HG03159 (cell line): ENCODE data around the gene UNC80.
A peak's percentile ranks its signal among the peaks of the same experiment; 100 is the strongest.

ENCODE experiments used
- ATAC-seq: cut with Tn5 transposase; IDR thresholded peaks from one replicate; pipeline ENCODE4 v1.9.1; 2021; ENCODE audit warnings: mild to moderate bottlenecking, moderate library complexity; ENCODE audit not compliant: unreplicated experiment

The UNC80 gene

DNA sequence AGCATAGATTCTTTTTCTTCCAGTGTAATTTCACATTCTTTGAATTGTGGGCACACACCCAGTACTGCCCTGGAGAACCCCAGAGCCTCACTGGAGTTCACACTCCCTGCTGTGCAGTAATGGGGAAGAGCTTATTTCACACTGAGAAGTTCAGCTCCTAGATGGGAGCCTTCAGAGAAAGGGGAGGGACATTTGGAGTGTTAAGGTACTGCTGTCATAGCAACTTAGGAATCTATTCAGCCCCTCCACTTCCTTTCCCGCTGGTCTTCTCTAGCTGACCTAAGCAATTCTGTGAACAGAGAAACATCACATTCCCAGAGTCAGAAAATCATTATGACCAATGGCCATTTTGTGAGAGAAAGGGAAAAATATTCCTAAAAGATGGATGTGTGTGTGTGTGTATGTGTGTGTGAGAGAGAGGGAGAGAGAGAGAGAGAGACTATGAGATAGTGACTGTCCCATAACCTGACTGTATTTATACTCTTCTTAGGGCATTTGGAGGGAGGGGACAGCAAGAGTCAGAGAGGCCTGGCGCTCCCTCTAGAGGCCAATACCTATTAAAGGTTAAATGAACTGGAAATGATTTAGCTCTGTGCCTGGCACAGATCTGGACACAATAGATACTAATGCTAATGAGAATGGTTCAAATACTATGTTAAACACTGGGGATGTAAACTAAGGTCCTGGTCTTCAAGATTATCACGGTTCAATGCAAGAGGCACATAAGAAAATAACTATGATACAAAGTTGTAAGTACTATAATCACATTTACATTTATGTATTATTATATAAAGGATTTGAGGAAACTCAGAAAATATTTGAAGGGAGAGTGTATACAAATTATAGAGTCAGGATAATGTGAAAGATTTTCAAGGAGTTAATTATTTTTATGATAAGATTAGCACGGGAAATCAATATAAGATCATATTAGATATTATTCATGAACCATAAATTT is 189.3 kb downstream of the UNC80 start:
- ATAC-seq = peak; percentile 98

DNA sequence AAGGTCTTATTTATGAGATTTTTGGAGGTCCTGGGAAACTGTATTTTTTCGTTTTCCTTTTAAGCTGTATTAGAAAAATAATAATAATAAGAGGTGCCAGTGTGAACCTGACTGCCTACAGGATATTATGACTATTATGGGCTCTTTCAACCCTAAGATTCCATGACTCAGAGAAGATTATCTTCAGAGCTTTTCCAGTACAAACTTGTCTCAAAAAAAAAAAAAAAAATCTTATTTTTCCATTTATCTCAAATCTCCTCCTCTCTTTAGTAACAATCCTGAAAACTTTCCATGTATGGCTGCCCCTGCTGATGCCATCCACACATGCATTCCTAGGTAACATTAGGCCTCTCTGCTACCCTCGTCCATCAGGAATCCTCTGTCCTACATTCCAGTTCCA is 194.1 kb downstream of the UNC80 start:
- ATAC-seq = no peak

- no peak for ATAC-seq
Measured at GRCh38 chr2:209969692-209970091, 198.1 kb downstream of the UNC80 start.

GRCh38 chr2:209970271-209970670 is 198.6 kb downstream of the UNC80 start:
- no peak for ATAC-seq

- ATAC-seq = no peak
Measured at GRCh38 chr2:209970711-209971110, 199.1 kb downstream of the UNC80 start.

DNA sequence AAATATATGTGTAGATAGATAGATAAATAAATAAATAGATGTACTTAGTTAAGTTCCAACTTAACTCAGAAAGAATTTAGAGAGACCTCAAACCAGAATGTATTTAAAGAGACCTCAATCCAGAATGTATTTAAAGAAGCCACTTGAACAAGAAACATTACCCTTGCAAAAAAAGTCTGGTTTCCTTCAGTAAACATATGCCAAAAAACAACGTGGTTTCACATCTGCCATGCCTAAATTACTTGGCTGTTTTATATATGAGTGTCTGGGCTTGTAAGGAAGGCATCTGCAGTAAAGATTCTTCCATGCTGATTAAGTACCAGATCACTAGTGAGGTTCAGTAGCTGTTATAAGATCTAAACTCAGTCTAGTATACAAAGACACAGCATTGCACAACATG is 201.7 kb downstream of the UNC80 start:
- no peak for ATAC-seq

DNA sequence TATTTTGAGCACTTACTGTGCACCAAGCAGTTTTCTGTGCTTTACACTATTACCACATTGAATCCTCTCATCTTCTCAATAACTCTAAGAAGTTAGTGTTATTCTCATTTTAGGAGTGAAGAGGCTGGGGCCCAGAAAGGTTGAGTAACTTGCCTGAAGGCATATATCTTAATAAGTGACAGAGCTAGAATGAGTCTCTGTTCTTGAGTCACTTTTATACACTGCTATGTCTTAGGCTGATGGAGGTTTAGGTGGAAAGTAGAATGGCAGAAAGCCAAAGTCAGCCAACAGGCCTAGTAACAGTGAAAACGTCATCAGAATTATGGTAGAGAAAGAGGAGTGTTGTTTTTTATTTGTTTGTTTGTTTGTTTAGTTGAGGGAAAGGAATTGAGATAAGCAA is 202.9 kb downstream of the UNC80 start:
- ATAC-seq = no peak

- ATAC-seq = peak; percentile 88
Measured at GRCh38 chr2:209976698-209977385, 205.2 kb downstream of the UNC80 start.

GRCh38 chr2:209977386-209978239 is 206.0 kb downstream of the UNC80 start:
- ATAC-seq = peak; percentile 52

DNA sequence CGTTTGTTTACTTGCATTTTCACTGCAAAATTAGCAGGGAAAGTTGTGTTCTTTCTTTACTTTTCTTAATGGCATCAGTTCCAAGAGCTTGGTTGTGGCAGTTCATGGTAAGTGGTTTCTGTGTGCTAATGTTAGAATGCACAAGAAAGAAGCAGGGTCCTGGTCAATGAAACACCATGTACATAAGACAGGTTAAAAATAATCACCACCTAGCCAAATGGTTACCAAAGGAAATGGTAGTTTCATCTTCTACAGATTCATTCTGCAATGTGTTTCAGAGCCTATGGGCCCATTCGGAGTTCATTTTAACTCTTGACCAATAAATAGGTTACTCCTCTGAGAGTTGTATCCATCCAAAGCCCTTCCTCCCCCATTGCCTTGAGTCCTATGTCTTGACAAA is 212.7 kb downstream of the UNC80 start:
- no peak for ATAC-seq

GRCh38 chr2:209985874-209986273 is 214.2 kb downstream of the UNC80 start:
- no peak for ATAC-seq

DNA sequence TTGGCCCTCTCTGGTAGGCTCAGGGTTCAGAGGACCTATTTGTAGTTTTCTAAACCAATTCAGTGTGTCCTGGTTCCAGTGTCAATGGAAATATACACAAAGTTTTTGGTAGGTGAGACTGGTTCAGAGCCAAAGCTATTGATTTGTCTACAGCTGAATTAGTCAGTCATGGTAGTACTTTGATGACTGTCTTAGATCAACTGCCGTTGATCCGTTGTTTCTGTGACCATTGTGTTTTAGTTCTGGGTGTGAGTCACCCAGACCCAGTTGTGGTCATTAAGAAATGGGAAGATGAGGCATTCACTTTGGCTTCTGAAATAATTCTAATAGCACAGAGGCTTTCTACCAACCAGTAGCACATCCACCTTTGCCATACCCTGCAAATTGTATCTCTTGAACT is 214.8 kb downstream of the UNC80 start:
- no peak for ATAC-seq

GRCh38 chr2:209988010-209988409 is 216.4 kb downstream of the UNC80 start:
- ATAC-seq = no peak

DNA sequence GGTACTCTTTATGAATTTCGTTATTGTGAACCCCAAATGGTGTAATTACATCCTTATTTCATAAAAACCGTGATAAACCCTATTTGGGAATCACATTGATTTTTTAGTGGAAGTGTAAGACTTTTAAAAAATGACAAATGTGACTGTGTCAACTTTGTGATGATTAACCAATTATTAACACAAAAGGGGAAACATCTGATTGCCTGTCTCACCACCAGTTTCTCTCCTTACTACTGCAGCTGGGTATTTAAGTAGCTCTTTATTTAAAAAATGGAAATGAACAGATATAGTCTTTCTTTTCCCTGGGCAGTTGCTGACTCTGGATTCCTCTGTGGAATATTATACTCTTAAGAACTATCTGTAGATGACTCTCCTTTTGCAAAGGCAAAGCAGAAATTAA is 219.2 kb downstream of the UNC80 start:
- ATAC-seq = peak; percentile 52

DNA sequence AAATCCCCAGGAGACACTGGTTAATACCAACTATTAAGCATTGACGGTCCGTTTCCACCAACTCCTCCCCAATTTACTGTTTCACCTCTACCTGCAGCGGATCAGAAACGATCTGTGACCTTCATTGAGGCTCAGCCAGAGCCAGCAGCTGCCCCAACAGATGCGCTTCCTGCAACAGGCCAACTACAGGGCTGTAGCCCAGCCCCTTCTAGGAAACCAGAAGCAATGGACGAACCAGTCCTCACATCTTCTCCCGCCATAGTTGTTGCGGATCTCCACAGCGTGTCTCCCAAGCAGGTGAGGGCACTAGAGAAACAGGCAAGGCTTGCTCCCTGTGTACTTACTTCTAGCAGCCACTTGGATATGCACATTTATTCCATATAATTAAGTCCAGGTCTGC is 222.3 kb downstream of the UNC80 start:
- ATAC-seq = no peak

GRCh38 chr2:209998596-209998995 is 227.0 kb downstream of the UNC80 start:
- no peak for ATAC-seq

DNA sequence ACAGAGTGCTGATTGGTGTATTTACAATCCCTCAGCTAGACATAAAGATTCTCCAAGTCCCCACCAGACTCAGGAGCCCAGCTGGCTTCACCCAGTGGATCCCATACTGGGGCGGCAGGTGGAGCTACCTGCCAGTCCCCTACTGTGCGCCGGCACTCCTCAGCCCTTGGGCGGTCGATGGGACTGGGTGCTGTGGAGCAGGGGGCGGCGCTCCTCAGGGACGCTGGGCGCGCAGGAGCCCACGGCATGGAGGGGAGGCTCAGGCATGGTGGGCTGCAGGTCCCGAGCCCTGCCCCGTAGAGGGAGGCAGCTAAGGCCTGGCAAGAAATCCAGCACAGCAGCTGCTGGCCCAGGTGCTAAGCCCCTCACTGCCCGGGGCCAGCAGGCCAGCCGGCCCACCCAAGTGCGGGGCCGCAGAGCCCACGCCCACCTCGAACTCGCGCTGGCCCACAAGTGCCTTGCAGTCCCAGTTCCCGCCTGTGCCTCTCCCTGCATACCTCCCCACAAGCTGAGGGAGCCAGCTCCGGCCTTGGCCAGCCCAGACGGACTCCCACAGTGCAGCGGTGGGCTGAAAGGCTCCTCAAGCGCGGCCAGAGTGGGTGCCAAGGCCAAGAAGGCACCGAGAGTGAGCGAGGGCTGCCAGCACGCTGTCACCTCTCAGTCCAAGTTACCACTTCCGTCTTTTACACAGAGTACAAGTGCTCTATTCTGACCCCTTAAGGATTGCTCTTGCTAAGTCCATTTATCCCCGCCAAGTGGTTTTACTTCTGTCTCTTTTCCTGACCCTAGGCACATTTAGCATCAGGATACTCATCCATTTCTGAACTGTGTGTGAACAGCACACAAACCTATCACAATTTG is 229.1 kb downstream of the UNC80 start:
- no peak for ATAC-seq

DNA sequence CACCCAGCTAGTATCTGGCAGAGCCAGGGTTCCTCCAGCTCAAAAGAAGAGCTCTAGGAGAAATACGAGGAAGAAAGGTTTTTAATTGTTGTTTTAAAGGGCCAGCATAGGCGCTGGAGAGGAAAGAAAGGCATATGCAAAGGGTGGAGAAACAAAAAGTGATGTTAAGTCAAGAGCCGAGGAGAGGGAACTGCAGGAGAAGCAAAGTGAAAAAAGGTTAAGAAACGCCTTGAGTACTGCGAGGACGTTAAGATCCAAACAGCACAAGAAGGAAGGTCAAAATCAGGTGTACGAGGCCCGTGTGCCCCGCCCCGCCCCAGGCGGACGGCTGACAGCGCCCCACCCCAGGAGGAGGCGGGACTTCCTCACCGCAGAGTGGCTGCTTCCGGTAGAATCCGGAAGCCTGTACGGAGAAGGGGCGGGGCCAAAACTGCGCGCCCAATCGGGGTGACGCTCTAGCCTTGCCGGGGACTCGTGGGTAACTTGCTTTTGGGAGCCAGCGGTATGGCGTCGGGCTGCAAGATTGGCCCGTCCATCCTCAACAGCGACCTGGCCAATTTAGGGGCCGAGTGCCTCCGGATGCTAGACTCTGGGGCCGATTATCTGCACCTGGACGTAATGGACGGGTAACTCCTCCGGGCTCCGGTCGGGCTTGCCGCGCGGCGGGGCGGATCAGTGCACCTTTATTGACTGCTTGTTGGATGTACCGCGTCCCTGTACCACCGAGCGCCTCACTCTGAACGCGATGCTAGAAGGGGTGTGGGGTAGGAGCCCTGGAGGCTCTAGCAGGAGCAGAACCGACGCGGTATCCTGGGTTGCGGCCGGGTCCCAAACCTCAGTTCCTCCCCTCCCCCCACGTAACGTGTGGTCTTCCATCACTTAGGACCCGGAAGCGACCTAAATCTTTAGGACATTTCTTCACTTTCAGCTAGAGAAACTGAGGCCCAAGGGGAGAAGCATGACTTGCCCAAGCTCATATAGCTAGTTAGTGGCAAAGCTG is 230.8 kb downstream of the UNC80 start, which contains the start of gene RPE:
RPE (plus strand) TSS at position 481 of the 1,000 bp plus-strand sequence; CDS start at position 505, 24 bp downstream.
- peak; percentile 99 for ATAC-seq

DNA sequence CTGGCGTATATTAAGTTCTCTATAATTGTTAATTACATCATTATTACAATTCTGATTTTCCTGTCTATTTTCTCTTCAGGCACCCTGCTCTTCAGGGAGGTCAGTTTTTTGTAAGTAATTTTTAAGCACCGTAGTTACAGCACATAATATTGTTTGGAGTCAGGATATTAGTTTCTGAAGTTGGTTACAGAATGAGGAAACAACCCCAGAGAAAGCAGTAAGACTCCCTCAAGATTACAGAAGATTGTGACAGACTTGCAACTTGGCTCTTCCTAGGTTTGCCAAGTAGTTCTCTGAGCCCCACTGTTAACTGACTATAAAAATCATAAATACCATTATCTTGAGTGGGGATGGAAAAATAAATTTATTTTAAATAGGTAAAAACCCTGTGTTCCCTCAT is 231.7 kb downstream of the UNC80 start:
- no peak for ATAC-seq
